WI38 (cell line): ENCODE measurements around the gene GPRIN1.
"Not testable (repeated sequence)": the region's sequence is repeated elsewhere in the genome, so short reads cannot be mapped to it uniquely, and the experiment has no call there.

Experiments used
- H3K4me3 ChIP-seq: 2 replicates; pipeline ENCODE4 v1.5.1; 2011; ENCODE audit warnings: low read depth, mild to moderate bottlenecking, control low read depth, low read length
- CTCF ChIP-seq: IDR thresholded peaks from 2 replicates; pipeline ENCODE4 v1.5.1; 2012; ENCODE audit warnings: low read depth, mild to moderate bottlenecking, control low read depth, low read length

Gene GPRIN1

GRCh38 chr5:176606875-176607274 lies 3.1 kb downstream of the GPRIN1 start:
- no peak for TF ChIP-seq CTCF
- H3K4me3 ChIP-seq = no peak overlapping the region

- H3K4me3 ChIP-seq = no peak overlapping the region
- no peak for TF ChIP-seq CTCF
Measured at GRCh38 chr5:176606032-176606431, 3.9 kb downstream of the GPRIN1 start.

- no peak for TF ChIP-seq CTCF
- H3K4me3 ChIP-seq = no peak overlapping the region
Measured at GRCh38 chr5:176603091-176603490, 6.9 kb downstream of the GPRIN1 start.

GRCh38 chr5:176601901-176602482 lies 8.0 kb downstream of the GPRIN1 start:
- H3K4me3 ChIP-seq = no peak overlapping the region
- TF ChIP-seq CTCF = no peak

- H3K4me3 ChIP-seq = not testable (repeated sequence)
Measured at GRCh38 chr5:176599749-176600430, 10.1 kb downstream of the GPRIN1 start.

GRCh38 chr5:176597417-176598389 lies 12.3 kb downstream of the GPRIN1 start:
- no peak overlapping the region for H3K4me3 ChIP-seq
- TF ChIP-seq CTCF = no peak

- no peak for TF ChIP-seq CTCF
- no peak overlapping the region for H3K4me3 ChIP-seq
Measured at GRCh38 chr5:176596689-176597416, 13.1 kb downstream of the GPRIN1 start.
